ENCODE results near the gene GRK1. TPM values are rescaled to one million over a fixed set of nuclear protein-coding genes. Genes with fewer than 3 reads are reported as not detected.

The GRK1 gene
- total and polyA plus RNA-seq, 2 of the 8 experiments (the other 6 are each of a cell fraction or from before 2014, with no cell fraction given) = 0.12 TPM; not detected in 1

- CTCF ChIA-PET (ENCODE audit: partially characterized antibody) = no interaction called here
- Histone ChIP-seq H3K18ac (ENCODE audit: extremely low read depth, low read length) (no peak overlapping the region), H2BK15ac (ENCODE audit: low read length) (no peak overlapping the region), H2BK20ac (ENCODE audit: low read length) (no peak overlapping the region), H3K56ac (replicated peaks; ENCODE audit: insufficient read length, low read depth, low read length) (no peak overlapping the region), H3K14ac (ENCODE audit: insufficient read length) (no peak overlapping the region), H3K36me3 (ENCODE audit: control insufficient read depth in 2 of 4, insufficient read depth in 4 of 4, low read length in 3 of 4) (no peaks in the 10 kb centered on the region), H3K4me2 (ENCODE audit: insufficient read depth in 1 of 2, low read depth in 2 of 2, low read length in 2 of 2) (no peak overlapping the region), H3K79me2 (ENCODE audit: control insufficient read depth in 1 of 2, insufficient read depth in 2 of 2, low read length in 2 of 2) (no peaks in the 10 kb centered on the region), H4K8ac (ENCODE audit: extremely low read depth, insufficient read depth, low read length) (no peak overlapping the region), H3K79me1 (ENCODE audit: low read depth, low read length) (no peaks in the 10 kb centered on the region), H2AFZ (ENCODE audit: low read length) (no peak overlapping the region), H2BK12ac (ENCODE audit: low read depth, low read length) (no peak overlapping the region), H3K23me2 (ENCODE audit: low read depth, low read length) (no peaks in the 10 kb centered on the region), H3K4ac (replicated peaks; ENCODE audit: insufficient read length, low read depth, low read length) (no peak overlapping the region), H2BK5ac (ENCODE audit: low read depth, low read length) (no peak overlapping the region), H3K4me3 (ENCODE audit: extremely low read depth in 1 of 4, insufficient read depth in 2 of 4, low read depth in 3 of 4, low read length in 4 of 4) (no peak overlapping the region), H3K9me3 (ENCODE audit: insufficient read depth in 2 of 2, low read depth in 1 of 2, low read length in 1 of 2) (no peaks in the 10 kb centered on the region), H2AK5ac (ENCODE audit: low read depth, low read length) (no peak overlapping the region), H4K5ac (ENCODE audit: insufficient read length, low read depth, low read length) (no peak overlapping the region), H3K4me1 (replicated peaks in 1 of 4; ENCODE audit: control insufficient read depth in 3 of 4, insufficient read depth in 4 of 4, low read length in 3 of 4) (no peaks in the 10 kb centered on the region), H3K27ac (ENCODE audit: low read depth, low read length) (no peak overlapping the region), H2BK120ac (replicated peaks; ENCODE audit: low read depth, low read length) (no peak overlapping the region), H3K27me3 (replicated peaks in 1 of 4; ENCODE audit: control insufficient read depth in 3 of 4, extremely low read depth in 1 of 4, insufficient read depth in 3 of 4, low read length in 3 of 4) (no peaks in the 10 kb centered on the region), H3K9ac (replicated peaks in 1 of 4; ENCODE audit: extremely low read depth in 1 of 4, low read depth in 3 of 4, low read length in 3 of 4) (no peak overlapping the region), H4K20me1 (replicated peaks in 1 of 2; ENCODE audit: control insufficient read depth in 1 of 2, insufficient read depth in 2 of 2, low read length in 2 of 2) (no peaks in the 10 kb centered on the region), H4K91ac (replicated peaks; ENCODE audit: insufficient read length, low read length) (no peak overlapping the region), H3K23ac (ENCODE audit: insufficient read length) (no peak overlapping the region)
- 89% methylated on average over 8 of the region's 8 CpGs; no CpG with 5 or more reads in 1 of the 2 experiments for WGBS, 2 experiments (ENCODE audit: extremely low coverage in 1 of 2, insufficient coverage in 1 of 2, insufficient read length in 1 of 2, insufficient replicate concordance in 2 of 2, low coverage in 1 of 2, low lambda C conversion rate in 2 of 2, missing lambda C conversion rate in 1 of 2)
- FAIRE-seq (no peak), DNase-seq (ENCODE audit: low read depth in 1 of 2, low spot score in 2 of 2) (no peak)
- TF ChIP-seq KDM1A (IDR thresholded peaks at IDR 0.05; ENCODE audit: borderline replicate concordance, low read length) (no peak), RNF2 (IDR thresholded peaks at IDR 0.05; ENCODE audit: borderline replicate concordance, low read depth, low read length, missing control alignments, poor library complexity, severe bottlenecking) (no peak), NRF1 (IDR thresholded peaks at IDR 0.05; ENCODE audit: low read depth, low read length) (no peak), TEAD4 (IDR thresholded peaks at IDR 0.05; ENCODE audit: low read depth, low read length) (no peak), RFX5 (IDR thresholded peaks at IDR 0.05; ENCODE audit: borderline replicate concordance, low read depth, low read length) (no peak), HDAC2 (IDR thresholded peaks at IDR 0.05; ENCODE audit: borderline replicate concordance in 1 of 2, low read depth in 2 of 2, low read length in 2 of 2) (no peak), EZH2 (IDR thresholded peaks at IDR 0.05; ENCODE audit: low read depth, low read length, severe bottlenecking) (no peak), POLR2A (IDR thresholded peaks at IDR 0.05; ENCODE audit: control extremely low read depth in 1 of 2, low read depth in 2 of 2, low read length in 2 of 2) (no peak)
- POLR2A ChIA-PET (ENCODE audit: partially characterized antibody) = no interaction called here
Measured at GRCh38 chr13:113659337-113659736, 7.7 kb upstream of the GRK1 start.
